ENCODE measurements around the gene CHRNB2. TPM values are rescaled to one million over a fixed set of nuclear protein-coding genes. Genes with fewer than 3 reads are reported as not detected.

Gene CHRNB2
- polyA plus RNA-seq, 1 donor from 2014 or later, result 15.5 TPM

- Histone ChIP-seq H4K20me1 (ENCODE audit: insufficient read depth) (no peaks in the 10 kb centered on the region), H3F3A (ENCODE audit: insufficient read depth, low read length, poor library complexity, severe bottlenecking) (no peaks in the 10 kb centered on the region), H3K36me3 (ENCODE audit: insufficient read depth, low read length) (no peaks in the 10 kb centered on the region), H3K9me3 (ENCODE audit: low read length) (no peaks in the 10 kb centered on the region), H3K9ac (ENCODE audit: low read length) (no peak overlapping the region), H3K27ac (ENCODE audit: low read length) (no peak overlapping the region), H3K4me2 (ENCODE audit: low read length) (no peak overlapping the region), H2AFZ (ENCODE audit: low read depth, low read length) (no peak overlapping the region), H3K4me3 (ENCODE audit: low read length) (no peak overlapping the region), H3K9me2 (ENCODE audit: insufficient read depth, low read length) (no peaks in the 10 kb centered on the region), H3K27me3 (ENCODE audit: insufficient read depth, low read depth, low read length) (no peaks in the 10 kb centered on the region), H3K79me2 (replicated peaks; ENCODE audit: insufficient read depth, low read length) (no peaks in the 10 kb centered on the region)
- TF ChIP-seq CTCF (IDR thresholded peaks at IDR 0.05; ENCODE audit: poor library complexity, severe bottlenecking) (peak; percentile 40), POLR2AphosphoS5 (IDR thresholded peaks at IDR 0.05) (no peak), RAD21 (conservative IDR thresholded peaks at IDR 0.05) (peak; percentile 47), EP300 (conservative IDR thresholded peaks at IDR 0.05; ENCODE audit: poor library complexity, severe bottlenecking) (no peak), TAF1 (IDR thresholded peaks at IDR 0.05; ENCODE audit: low read depth) (no peak), EZH2 (IDR thresholded peaks at IDR 0.05; ENCODE audit: borderline replicate concordance, insufficient read depth, low read length, poor library complexity, severe bottlenecking) (no peak), SMC3 (conservative IDR thresholded peaks at IDR 0.05; ENCODE audit: poor library complexity) (peak; percentile 34), REST (IDR thresholded peaks at IDR 0.05; ENCODE audit: borderline replicate concordance) (no peak)
Observed at GRCh38 chr1:154546264-154547063, 21.1 kb upstream of the CHRNB2 start.

GRCh38 chr1:154547105-154547732 is 20.4 kb upstream of the CHRNB2 start:
- H3K27me3 ChIP-seq (ENCODE audit: insufficient read depth, low read depth, low read length), result no peaks in the 10 kb centered on the region
- H4K20me1 ChIP-seq (ENCODE audit: insufficient read depth), result no peaks in the 10 kb centered on the region
- H2AFZ ChIP-seq (ENCODE audit: low read depth, low read length), result no peak overlapping the region
- TF ChIP-seq RAD21 (conservative IDR thresholded peaks at IDR 0.05), result no peak
- H3K36me3 ChIP-seq (ENCODE audit: insufficient read depth, low read length), result no peaks in the 10 kb centered on the region
- no peak overlapping the region for H3K9ac ChIP-seq (ENCODE audit: low read length)
- H3K4me2 ChIP-seq (ENCODE audit: low read length), result no peak overlapping the region
- no peaks in the 10 kb centered on the region for H3K9me3 ChIP-seq (ENCODE audit: low read length)
- no peaks in the 10 kb centered on the region for H3K9me2 ChIP-seq (ENCODE audit: insufficient read depth, low read length)
- H3K27ac ChIP-seq (ENCODE audit: low read length), result no peak overlapping the region
- H3F3A ChIP-seq (ENCODE audit: insufficient read depth, low read length, poor library complexity, severe bottlenecking), result no peaks in the 10 kb centered on the region
- H3K79me2 ChIP-seq (replicated peaks; ENCODE audit: insufficient read depth, low read length), result no peaks in the 10 kb centered on the region
- no peak overlapping the region for H3K4me3 ChIP-seq (ENCODE audit: low read length)

All from neural cell (in vitro differentiated cells).